Measurements from ENCODE around the gene ADCYAP1R1.

DNA sequence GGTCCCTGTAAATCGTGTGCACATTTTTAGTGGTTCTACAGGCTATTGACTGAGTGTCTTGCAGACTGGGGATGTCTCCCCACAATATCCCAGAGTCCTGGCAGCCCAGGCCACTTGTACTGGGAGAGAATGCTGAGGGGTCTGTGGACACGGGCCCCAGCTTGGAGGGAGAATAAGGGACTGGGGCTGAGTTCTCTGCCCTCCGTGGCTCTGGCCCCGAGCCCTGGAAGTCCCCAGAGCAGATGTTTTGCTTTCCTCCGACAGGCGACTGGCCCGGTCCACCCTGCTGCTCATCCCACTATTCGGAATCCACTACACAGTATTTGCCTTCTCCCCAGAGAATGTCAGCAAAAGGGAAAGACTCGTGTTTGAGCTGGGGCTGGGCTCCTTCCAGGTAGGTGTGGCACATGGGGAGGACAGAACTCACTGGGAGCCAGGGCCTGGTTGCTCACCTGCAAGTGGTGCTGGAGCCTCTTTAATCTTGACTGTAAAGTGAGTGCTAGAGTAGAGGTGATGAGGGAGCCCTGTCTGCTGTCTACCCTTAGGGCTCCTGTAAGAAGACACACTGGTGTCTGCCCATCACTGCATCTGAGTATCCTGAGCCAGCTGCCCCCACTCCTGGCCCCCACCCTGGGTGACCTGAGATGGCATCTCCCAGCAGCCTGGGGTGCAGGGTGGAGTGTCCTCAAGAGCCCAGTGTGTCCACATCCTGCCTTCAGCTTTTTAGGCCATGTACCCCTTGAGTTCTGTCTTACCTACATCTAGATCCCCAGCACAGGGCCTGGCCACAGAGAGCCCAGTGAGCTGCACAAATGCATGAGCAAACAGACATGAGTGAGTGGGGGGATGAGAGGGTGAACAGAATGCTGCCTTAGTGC is 51.1 kb downstream of the ADCYAP1R1 start:
- TF ChIP-seq EP300 (conservative IDR thresholded peaks at IDR 0.05; ENCODE audit: poor library complexity, severe bottlenecking) (no peak), REST (IDR thresholded peaks at IDR 0.05; ENCODE audit: borderline replicate concordance) (no peak)

All from neural cell (in vitro differentiated cells).